ENCODE data around the gene P2RX2. TPM values are rescaled to one million over a fixed set of nuclear protein-coding genes. Genes with fewer than 3 reads are reported as not detected.

P2RX2 gene
- total RNA-seq, 1 experiment from 2014 or later: not detected

DNA sequence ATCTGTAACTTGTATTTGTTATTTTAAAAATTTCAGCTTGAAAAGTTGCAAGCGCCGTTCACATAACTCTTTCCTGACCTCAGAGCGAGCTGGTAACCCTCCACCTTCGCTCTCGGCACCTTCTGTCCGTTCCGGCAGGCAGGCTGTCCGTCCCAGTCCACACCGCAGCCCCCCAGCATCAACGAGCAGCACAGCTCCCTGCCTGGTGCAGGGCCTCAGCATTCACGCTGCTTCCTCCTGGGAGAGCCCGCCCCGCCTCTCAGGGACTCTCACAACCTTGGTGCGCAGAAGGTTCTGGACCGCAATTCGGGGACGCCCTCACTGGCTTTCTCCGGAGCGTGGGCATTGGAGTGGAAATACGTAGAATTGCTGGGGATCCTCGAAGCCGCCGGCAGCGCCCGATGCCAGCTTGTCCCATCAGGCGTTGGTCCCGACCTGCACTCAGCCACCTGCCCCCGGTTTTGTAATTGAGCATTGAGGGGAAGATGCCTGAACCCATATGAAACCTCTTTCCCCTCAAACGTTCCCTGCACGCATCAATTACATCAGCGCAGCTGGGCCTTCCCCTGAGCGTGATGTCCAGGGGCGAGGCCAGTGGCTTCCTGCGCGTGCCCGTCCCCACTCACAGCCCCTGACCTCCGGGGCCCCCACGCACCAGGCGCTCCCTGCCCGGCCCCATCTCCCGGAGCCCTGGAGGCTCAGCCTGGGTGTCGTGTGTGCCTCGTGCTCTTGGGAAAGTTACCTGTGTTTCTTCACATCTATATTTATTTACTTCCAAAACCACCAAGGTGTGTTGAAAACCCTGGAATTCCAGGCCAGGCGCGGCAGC, 27.3 kb upstream of the P2RX2 start:
- Histone ChIP-seq H3K79me2 (ENCODE audit: low read depth) (no peaks in the 10 kb centered on the region), H3K9me2 (ENCODE audit: insufficient read depth) (no peaks in the 10 kb centered on the region), H3K9me3 (ENCODE audit: insufficient read depth, low read depth) (no peaks in the 10 kb centered on the region), H4K20me1 (ENCODE audit: insufficient read depth) (no peaks in the 10 kb centered on the region), H3K4me3 (no peak overlapping the region), H3K4me2 (no peak overlapping the region), H3K4me1 (replicated peaks; ENCODE audit: insufficient read depth) (no peaks in the 10 kb centered on the region), H3K36me3 (ENCODE audit: low read depth) (no peaks in the 10 kb centered on the region), H3K27me3 (ENCODE audit: insufficient read depth, low read depth) (peaks cover 29% of the 10 kb centered on the region), H2AFZ (no peak overlapping the region), H3K27ac (no peak overlapping the region), H3F3A (ENCODE audit: insufficient read depth, low read depth) (no peaks in the 10 kb centered on the region; the same call in none of the 2 replicates)
- no TSS peak for BruUV-seq (replicated peaks)
- ChIA-PET POLR2A (ENCODE audit: unreplicated experiment) (no interaction called here), CTCF (no interaction called here)
- no peak for DNase-seq
- intact Hi-C loops (cut with micrococcal nuclease; ENCODE audit: unreplicated experiment): no loop called here
- no peak for TF ChIP-seq EZH2 (IDR thresholded peaks at IDR 0.05; ENCODE audit: low read depth)
- TF ChIP-seq, protein P1, sequence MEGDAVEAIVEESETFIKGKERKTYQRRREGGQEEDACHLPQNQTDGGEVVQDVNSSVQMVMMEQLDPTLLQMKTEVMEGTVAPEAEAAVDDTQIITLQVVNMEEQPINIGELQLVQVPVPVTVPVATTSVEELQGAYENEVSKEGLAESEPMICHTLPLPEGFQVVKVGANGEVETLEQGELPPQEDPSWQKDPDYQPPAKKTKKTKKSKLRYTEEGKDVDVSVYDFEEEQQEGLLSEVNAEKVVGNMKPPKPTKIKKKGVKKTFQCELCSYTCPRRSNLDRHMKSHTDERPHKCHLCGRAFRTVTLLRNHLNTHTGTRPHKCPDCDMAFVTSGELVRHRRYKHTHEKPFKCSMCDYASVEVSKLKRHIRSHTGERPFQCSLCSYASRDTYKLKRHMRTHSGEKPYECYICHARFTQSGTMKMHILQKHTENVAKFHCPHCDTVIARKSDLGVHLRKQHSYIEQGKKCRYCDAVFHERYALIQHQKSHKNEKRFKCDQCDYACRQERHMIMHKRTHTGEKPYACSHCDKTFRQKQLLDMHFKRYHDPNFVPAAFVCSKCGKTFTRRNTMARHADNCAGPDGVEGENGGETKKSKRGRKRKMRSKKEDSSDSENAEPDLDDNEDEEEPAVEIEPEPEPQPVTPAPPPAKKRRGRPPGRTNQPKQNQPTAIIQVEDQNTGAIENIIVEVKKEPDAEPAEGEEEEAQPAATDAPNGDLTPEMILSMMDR (conservative IDR thresholded peaks at IDR 0.05): no peak

DNA sequence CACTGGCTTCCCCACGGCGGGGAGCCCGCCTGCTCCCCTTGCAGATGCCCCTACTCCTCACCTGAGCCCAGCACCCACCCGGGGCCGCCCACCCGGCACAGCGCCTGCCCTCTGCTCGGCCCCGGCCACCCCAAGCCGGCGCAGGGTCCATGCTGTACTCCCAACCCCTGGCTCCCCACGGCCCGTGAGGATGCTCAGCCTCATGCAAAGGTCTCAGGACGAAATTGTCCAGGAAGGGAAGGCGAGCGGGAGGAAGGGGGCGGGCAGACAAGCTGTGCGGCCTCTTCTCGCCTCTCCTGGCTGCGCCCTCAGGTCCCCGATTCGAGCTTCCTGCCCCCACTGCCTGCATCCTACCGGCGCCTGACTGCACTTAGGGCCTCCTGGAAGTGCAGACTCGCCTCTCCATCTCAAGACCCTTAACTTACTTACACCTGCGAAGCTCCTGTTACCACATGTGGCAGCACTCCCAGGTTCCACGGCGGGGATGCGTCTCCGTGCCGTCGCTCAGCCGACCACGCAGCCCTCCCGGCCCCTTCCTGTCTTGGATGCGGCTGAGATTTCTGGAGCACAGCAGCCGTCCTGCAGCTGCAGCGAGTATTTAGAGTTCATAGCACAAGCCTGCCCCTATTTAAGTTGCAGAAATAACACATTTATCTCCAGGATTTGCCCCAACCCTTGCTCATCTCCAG, 26.1 kb upstream of the P2RX2 start:
- H3K4me3 ChIP-seq: no peak overlapping the region

DNA sequence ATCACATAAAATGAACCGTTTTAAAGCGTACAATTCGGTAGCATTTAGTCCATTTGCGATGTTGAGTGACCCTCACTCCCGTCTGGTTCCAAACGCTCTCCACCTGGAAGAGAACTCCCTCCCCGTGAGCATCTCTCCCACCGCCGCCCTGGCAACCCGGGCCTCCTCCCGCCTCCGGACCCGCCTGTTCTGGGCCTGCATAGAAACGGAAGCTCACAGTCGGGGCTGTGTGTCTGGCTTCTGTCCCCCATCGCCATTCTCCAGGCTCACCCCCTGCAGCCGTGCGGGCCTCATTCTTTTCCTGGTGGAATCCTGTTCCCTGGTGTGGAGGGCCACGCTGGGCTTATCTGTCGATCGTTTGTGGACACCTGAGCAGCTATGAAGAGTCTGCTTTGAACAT, 25.5 kb upstream of the P2RX2 start:
- TF ChIP-seq, protein P1 (conservative IDR thresholded peaks at IDR 0.05): no peak
- no peak for TF ChIP-seq EZH2 (IDR thresholded peaks at IDR 0.05; ENCODE audit: low read depth)
- CTCF ChIA-PET: interaction anchor here (0.6 kb wide), 1 partner anchor 262 kb away, joined by 3 read pairs; no protein-coding TSS in a partner anchor
- no peaks in the 10 kb centered on the region for H3K36me3 ChIP-seq (ENCODE audit: low read depth)
- no peak overlapping the region for H2AFZ ChIP-seq
- intact Hi-C loops (cut with micrococcal nuclease; ENCODE audit: unreplicated experiment): no loop called here
- DNase-seq: no peak
- H3K4me2 ChIP-seq: no peak overlapping the region
- H3F3A ChIP-seq (ENCODE audit: insufficient read depth, low read depth): peaks cover 8% of the 10 kb centered on the region
- no peaks in the 10 kb centered on the region for H4K20me1 ChIP-seq (ENCODE audit: insufficient read depth)
- H3K27me3 ChIP-seq (ENCODE audit: insufficient read depth, low read depth): peaks cover 29% of the 10 kb centered on the region
- POLR2A ChIA-PET (ENCODE audit: unreplicated experiment): no interaction called here
- no peak overlapping the region for H3K4me3 ChIP-seq
- no TSS peak for BruUV-seq (replicated peaks)
- no peak overlapping the region for H3K27ac ChIP-seq
- no peaks in the 10 kb centered on the region for H3K79me2 ChIP-seq (ENCODE audit: low read depth)
- H3K9me2 ChIP-seq (ENCODE audit: insufficient read depth): no peaks in the 10 kb centered on the region
- H3K9me3 ChIP-seq (ENCODE audit: insufficient read depth, low read depth): no peaks in the 10 kb centered on the region
- H3K4me1 ChIP-seq (replicated peaks; ENCODE audit: insufficient read depth): no peaks in the 10 kb centered on the region; the same call in 1 of the 2 replicates

More for the DNA sequence above, 26.1 kb upstream of the P2RX2 start:
- no peaks in the 10 kb centered on the region for H4K20me1 ChIP-seq (ENCODE audit: insufficient read depth)
- H2AFZ ChIP-seq: no peak overlapping the region
- no peaks in the 10 kb centered on the region for H3K9me3 ChIP-seq (ENCODE audit: insufficient read depth, low read depth)
- H3F3A ChIP-seq (ENCODE audit: insufficient read depth, low read depth): peaks cover 5% of the 10 kb centered on the region
- intact Hi-C loops (cut with micrococcal nuclease; ENCODE audit: unreplicated experiment): no loop called here
- ChIA-PET POLR2A (ENCODE audit: unreplicated experiment) (no interaction called here), CTCF (no interaction called here)
- no peaks in the 10 kb centered on the region for H3K9me2 ChIP-seq (ENCODE audit: insufficient read depth)
- DNase-seq: no peak
- H3K27me3 ChIP-seq (ENCODE audit: insufficient read depth, low read depth): peaks cover 29% of the 10 kb centered on the region
- H3K36me3 ChIP-seq (ENCODE audit: low read depth): no peaks in the 10 kb centered on the region
- H3K4me1 ChIP-seq (replicated peaks; ENCODE audit: insufficient read depth): no peaks in the 10 kb centered on the region; the same call in 1 of the 2 replicates
- TF ChIP-seq, protein P1 (conservative IDR thresholded peaks at IDR 0.05): no peak
- TF ChIP-seq EZH2 (IDR thresholded peaks at IDR 0.05; ENCODE audit: low read depth): no peak
- H3K4me2 ChIP-seq: no peak overlapping the region
- H3K79me2 ChIP-seq (ENCODE audit: low read depth): no peaks in the 10 kb centered on the region
- no peak overlapping the region for H3K27ac ChIP-seq
- BruUV-seq (replicated peaks): no TSS peak

All from PC-9 (cell line).